Measurements from ENCODE around the gene CNTNAP2.

The CNTNAP2 gene

GRCh38 chr7:147071536-147071935, 954.9 kb downstream of the CNTNAP2 start:
- H3K4me3 ChIP-seq (ENCODE audit: low read depth, low read length), result no peak overlapping the region
- H3K4me1 ChIP-seq (ENCODE audit: control insufficient read depth, insufficient read depth, low read length), result no peaks in the 10 kb centered on the region
- TF ChIP-seq ZNF311 (tag by site-specific recombination; IDR thresholded peaks at IDR 0.05; ENCODE audit: borderline replicate concordance) (no peak), WT1 (tag by site-specific recombination; IDR thresholded peaks at IDR 0.05) (no peak), ZNF510 (tag by site-specific recombination; IDR thresholded peaks at IDR 0.05; ENCODE audit: insufficient replicate concordance) (no peak), ZNF707 (tag by site-specific recombination; IDR thresholded peaks at IDR 0.05) (no peak), ZNF692 (tag by site-specific recombination; IDR thresholded peaks at IDR 0.05) (no peak), ZNF518A (tag by site-specific recombination; conservative IDR thresholded peaks at IDR 0.05; ENCODE audit: low read depth) (no peak), ZNF335 (tag by site-specific recombination; conservative IDR thresholded peaks at IDR 0.05) (no peak)
- H3K9me3 ChIP-seq (ENCODE audit: control insufficient read depth, insufficient read depth, low read depth, low read length), result no peaks in the 10 kb centered on the region
- ChIA-PET CTCF (interaction anchor here (0.7 to 0.9 kb wide), 2 partner anchors 8 to 343 kb away, joined by 6 to 8 read pairs; no protein-coding TSS in a partner anchor), POLR2A (no interaction called here)
- no peak overlapping the region for H3K27ac ChIP-seq (ENCODE audit: extremely low read depth, low read depth, low read length)
- no peaks in the 10 kb centered on the region for H3K36me3 ChIP-seq (ENCODE audit: control insufficient read depth in 2 of 2, insufficient read depth in 1 of 2, low read length in 2 of 2)

GRCh38 chr7:147078312-147078711, 961.7 kb downstream of the CNTNAP2 start:
- H3K9me3 ChIP-seq (ENCODE audit: control insufficient read depth, insufficient read depth, low read depth, low read length), result no peaks in the 10 kb centered on the region
- H3K36me3 ChIP-seq (ENCODE audit: control insufficient read depth in 2 of 2, insufficient read depth in 1 of 2, low read length in 2 of 2), result no peaks in the 10 kb centered on the region
- CTCF ChIA-PET, result interaction anchor here (0.6 kb wide), 1 partner anchor 301 kb away, joined by 6 read pairs; no protein-coding TSS in a partner anchor
- H3K4me1 ChIP-seq (ENCODE audit: control insufficient read depth, insufficient read depth, low read length), result no peaks in the 10 kb centered on the region
- POLR2A ChIA-PET, result no interaction called here
- no peak overlapping the region for H3K4me3 ChIP-seq (ENCODE audit: low read depth, low read length)
- TF ChIP-seq ZNF19 (tag by site-specific recombination; IDR thresholded peaks at IDR 0.05; ENCODE audit: low read depth), result no peak
- no peak for TF ChIP-seq ZNF18 (tag by site-specific recombination; IDR thresholded peaks at IDR 0.05)
- no peak for TF ChIP-seq ZNF664 (tag by site-specific recombination; IDR thresholded peaks at IDR 0.05)
- no peak for TF ChIP-seq ZNF843 (tag by site-specific recombination; IDR thresholded peaks at IDR 0.05)
- TF ChIP-seq HIC1 (tag by site-specific recombination; IDR thresholded peaks at IDR 0.05), result no peak
- no peak for TF ChIP-seq ZNF26 (tag by site-specific recombination; IDR thresholded peaks at IDR 0.05)
- no peak for TF ChIP-seq OSR2 (tag by site-specific recombination; IDR thresholded peaks at IDR 0.05)
- no peak overlapping the region for H3K27ac ChIP-seq (ENCODE audit: extremely low read depth, low read depth, low read length)
